NCI-H748 treated with DMSO at 0.1 percent for 48 hours (cell line): Measurements from ENCODE around the gene SLX1A.
"Not testable (repeated sequence)": the region's sequence is repeated elsewhere in the genome, so short reads cannot be mapped to it uniquely, and the experiment has no call there.

ENCODE experiments used
- DNase-seq: peaks from one replicate; lab custom pipeline; 2025; lab: John Stamatoyannopoulos, UW

Gene SLX1A

GRCh38 chr16:30184096-30184890 is 9.4 kb upstream of the SLX1A start:
- peak; percentile 41 for DNase-seq

GRCh38 chr16:30184891-30185682 is 8.6 kb upstream of the SLX1A start:
- no peak for DNase-seq

GRCh38 chr16:30185683-30186421 is 7.8 kb upstream of the SLX1A start:
- no peak for DNase-seq

GRCh38 chr16:30186444-30186781 is 7.3 kb upstream of the SLX1A start:
- DNase-seq, result no peak

- DNase-seq, result no peak
These were observed 6.7 kb upstream of the SLX1A start for GRCh38 chr16:30186782-30187555.

DNA sequence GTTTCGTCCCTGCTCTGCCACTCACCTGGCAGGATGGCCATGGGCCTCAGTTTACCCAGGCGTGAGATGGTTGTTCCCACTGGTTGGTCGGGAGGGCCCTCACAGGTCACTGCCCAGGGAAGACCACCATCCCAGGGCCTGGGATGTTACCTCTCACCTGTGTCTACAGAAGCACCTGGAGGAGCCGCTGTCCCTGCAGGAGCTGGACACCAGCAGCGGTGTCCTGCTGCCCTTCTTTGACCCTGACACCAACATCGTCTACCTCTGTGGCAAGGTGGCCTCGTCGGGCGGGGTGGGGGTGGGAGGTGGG is 6.2 kb upstream of the SLX1A start:
- DNase-seq, result no peak

DNA sequence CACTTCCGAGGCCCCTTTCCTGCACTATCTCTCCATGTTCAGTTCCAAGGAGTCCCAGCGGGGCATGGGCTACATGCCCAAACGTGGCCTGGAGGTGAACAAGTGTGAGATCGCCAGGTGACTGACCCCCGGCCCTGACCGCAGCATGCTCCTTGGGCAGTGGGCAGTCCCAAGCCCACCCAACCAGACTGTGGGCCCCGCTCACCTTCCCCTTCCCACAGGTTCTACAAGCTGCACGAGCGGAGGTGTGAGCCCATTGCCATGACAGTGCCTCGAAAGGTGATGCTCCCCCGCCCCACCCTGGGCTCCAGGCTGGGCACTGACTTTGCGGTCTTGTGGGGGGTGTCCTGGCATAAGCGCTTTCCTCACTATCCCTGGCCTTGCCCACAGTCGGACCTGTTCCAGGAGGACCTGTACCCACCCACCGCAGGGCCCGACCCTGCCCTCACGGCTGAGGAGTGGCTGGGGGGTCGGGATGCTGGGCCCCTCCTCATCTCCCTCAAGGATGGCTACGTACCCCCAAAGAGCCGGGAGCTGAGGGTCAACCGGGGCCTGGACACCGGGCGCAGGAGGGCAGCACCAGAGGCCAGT is 5.6 kb upstream of the SLX1A start:
- DNase-seq, result no peak

- DNase-seq, result not testable (repeated sequence)
These were observed 2.5 kb upstream of the SLX1A start for GRCh38 chr16:30191158-30191557.

- not testable (repeated sequence) for DNase-seq
These were observed 577 bp upstream of the SLX1A start for GRCh38 chr16:30193098-30193497.

DNA sequence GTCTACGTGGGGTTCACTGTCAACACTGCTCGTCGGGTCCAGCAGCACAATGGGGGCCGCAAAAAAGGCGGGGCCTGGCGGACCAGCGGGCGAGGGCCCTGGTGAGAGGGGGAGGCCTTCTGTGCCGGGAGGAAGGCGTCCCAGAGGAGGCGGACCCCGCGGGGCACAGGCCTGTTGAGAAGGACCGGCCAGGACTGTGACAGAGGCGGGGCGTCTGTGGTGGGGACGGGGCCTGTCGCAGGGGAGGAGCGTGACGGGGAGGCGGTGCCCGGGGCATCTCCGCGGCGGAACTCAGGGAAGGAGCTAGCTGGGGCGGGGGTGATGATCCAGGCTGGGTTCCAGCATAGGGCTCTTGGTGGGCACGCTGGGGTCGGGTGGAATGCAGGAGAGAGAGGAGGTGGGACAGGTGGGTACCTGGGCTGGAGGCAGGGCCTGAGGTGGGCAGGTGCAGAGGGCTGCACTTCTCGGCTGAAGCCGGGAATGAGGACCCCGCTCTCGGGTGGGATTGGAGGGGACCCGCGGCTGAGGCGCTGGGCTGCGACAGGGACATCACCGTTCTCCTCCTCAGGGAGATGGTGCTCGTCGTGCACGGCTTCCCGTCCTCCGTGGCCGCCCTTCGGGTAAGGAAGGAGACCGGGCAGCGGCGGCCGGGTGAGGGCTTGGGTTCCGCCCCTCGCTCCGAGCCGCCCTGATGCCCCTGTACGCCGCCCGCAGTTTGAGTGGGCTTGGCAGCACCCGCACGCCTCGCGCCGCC is 674 bp downstream of the SLX1A start:
- not testable (repeated sequence) for DNase-seq

GRCh38 chr16:30197001-30197400 is 3.3 kb downstream of the SLX1A start:
- DNase-seq, result not testable (repeated sequence)

GRCh38 chr16:30199049-30199448 is 5.4 kb downstream of the SLX1A start, which contains the start of gene SULT1A3:
SULT1A3 (plus strand) TSS chr16:30199255; CDS start chr16:30200729, 1,474 bp downstream.
- DNase-seq, result not testable (repeated sequence)

GRCh38 chr16:30199608-30200343 is 6.1 kb downstream of the SLX1A start:
- not testable (repeated sequence) for DNase-seq

DNA sequence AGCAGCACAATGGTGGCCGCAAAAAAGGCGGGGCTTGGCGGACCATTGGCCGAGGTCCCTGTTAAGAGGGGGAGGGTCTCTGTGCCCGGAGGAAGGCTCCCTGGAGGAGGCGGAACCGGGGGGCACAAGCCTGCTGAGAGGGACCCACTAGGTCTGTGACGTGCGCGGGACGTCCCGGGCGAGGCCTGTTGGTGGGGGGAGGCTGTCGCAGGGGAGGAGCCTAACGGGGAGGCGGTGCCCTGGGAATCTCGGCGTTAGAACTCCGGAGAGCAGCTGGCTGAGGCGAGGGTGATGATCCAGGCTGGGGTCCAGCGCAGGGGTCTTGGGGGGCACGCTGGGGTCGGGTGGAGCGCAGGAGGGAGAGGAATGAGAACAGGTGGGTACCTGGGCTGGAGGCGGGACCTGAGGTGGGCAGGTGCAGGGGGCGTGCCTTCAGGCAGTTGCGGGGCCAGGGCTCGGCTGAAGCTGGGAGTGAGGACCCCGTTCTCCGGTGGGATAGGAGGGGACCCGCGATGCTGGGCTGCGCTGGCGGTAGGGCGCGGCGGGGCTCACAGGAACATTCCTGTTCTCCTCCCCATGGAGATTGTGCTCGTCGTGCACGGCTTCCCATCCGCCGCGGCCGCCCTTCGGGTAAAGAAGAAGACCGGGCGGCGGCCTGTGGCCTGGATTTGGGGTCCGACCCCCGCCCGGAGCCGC is 12.0 kb downstream of the SLX1A start:
- DNase-seq, result not testable (repeated sequence)

DNA sequence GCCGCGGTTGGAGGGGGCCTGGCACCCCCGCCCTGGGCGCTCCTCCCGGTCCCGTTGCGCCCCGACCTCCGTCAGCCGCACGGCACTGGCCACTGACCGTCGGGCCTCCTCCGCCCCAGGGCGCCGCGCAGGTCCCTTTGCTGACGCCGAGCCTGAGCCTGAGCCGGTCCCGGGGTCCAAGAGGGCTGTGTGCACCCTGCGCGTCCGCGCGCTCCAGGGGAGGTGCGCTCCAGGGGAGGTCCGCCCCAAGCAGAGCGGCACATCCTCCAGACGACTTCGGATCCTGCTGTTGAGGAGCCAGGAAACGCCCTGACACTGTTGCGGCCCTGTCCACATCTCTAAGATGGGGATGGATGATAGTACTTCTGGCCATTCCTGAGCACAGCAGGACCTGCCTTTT is 12.6 kb downstream of the SLX1A start:
- DNase-seq, result not testable (repeated sequence)

DNA sequence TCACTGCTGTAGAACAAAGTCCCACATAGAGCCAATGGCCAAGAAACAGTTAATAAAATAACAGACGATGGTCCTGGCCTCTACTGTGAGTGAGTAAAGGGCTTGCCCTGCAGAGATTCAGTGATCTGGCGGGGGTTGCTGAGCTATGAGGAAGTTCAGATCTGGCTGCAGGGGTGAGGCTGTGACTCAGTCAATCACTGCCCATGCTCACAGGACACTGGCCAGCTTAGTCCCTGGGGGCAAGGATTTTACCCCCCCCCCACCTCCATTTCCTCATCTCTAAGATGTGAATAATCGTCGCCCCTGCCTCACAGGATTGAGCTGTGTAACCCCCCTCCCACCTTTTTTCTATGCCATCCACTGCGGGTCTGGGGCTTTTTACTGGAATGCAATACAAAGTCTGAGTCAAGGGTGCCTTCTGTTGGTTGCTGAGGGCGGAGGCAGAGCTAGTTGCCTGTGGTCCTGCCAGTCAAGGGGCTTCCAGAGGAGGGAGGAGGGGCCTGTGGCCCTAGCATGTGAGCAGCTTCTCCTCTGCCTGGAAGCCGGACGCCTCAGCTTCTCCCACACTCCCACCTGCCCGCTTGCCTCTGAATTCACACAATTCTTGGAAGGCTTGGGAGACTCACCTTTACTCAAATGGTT is 13.5 kb downstream of the SLX1A start:
- DNase-seq, result not testable (repeated sequence)

GRCh38 chr16:30209032-30209431 is 15.4 kb downstream of the SLX1A start:
- DNase-seq, result not testable (repeated sequence)

GRCh38 chr16:30211414-30211813 is 17.7 kb downstream of the SLX1A start:
- DNase-seq, result not testable (repeated sequence)

GRCh38 chr16:30217082-30217481 is 23.4 kb downstream of the SLX1A start:
- DNase-seq, result not testable (repeated sequence)
